Gastroesophageal sphincter (tissue), 3 donors: ENCODE measurements around the gene FXYD5.

Experiments used
- CTCF ChIP-seq, 4 experiments: fragments of 200-600 bp in 2 of 4; fragments of 450-650 bp in 2 of 4; sonication (generic) in 1 of 4; IDR thresholded peaks; one replicate each; pipeline ENCODE4 v1.5.1; 2017 to 2019; ENCODE audit warnings: antibody characterized with exemption in 4 of 4, mild to moderate bottlenecking in 2 of 4, moderate library complexity in 2 of 4
- POLR2A ChIP-seq, 2 donors: fragments of 450-650 bp; IDR thresholded peaks; one replicate each; pipeline ENCODE4 v1.6.1; 2017; ENCODE audit warnings: antibody characterized with exemption in 2 of 2, mild to moderate bottlenecking in 2 of 2, moderate library complexity in 1 of 2
- POLR2AphosphoS5 ChIP-seq: sonication (generic); formaldehyde crosslinking; IDR thresholded peaks from one replicate; pipeline ENCODE4 v1.6.1; 2017; ENCODE audit warnings: antibody characterized with exemption

- TF ChIP-seq POLR2AphosphoS5 (no peak), POLR2A (IDR thresholded peaks at IDR 0.05) (no peak), CTCF (IDR thresholded peaks at IDR 0.05) (no peak)
Measured at GRCh38 chr19:35110974-35111373, 43.6 kb upstream of the FXYD5 start.
